IMR-90 (cell line): Measurements from ENCODE around the gene XRCC4. TPM values are rescaled to one million over a fixed set of nuclear protein-coding genes. Genes with fewer than 3 reads are reported as not detected.

Experiments used
- ATAC-seq: fragments of 200-7000 bp; cut with Tn5 transposase; 2 replicates; pipeline ENCODE4 v1.9.1; 2020; ENCODE audit warnings: low read depth, mild to moderate bottlenecking, moderate library complexity
- BruUV-seq: library from RNA; stranded (reverse); fragments of 400-500 nt; replicated peaks from 2 replicates; lab custom pipeline; 2021; lab: Mats Ljungman, UMichigan
- CTCF ChIA-PET: fragments of 300-600 bp; formaldehyde crosslinking; extraction: SDS; loops from one replicate; lab custom pipeline; 2021; ENCODE audit warnings: antibody characterized with exemption; lab: Yijun Ruan, JAX
- POLR2A ChIA-PET: fragments of 300-600 bp; sonication (Branson Sonifier 250); formaldehyde crosslinking; loops from one replicate; lab custom pipeline; 2022; ENCODE audit warnings: antibody characterized with exemption; ENCODE audit not compliant: unreplicated experiment; lab: Charles Lee
- DNase-seq: peaks from one replicate; pipeline ENCODE4 v3.0.0; 2013
- H2AFZ ChIP-seq: replicated peaks from 2 replicates; pipeline ENCODE3; 2013; ENCODE audit warnings: low read length, mild to moderate bottlenecking; ENCODE audit not compliant: poor library complexity
- H2AK5ac ChIP-seq: 2 replicates; pipeline ENCODE4 v1.6.1; 2013; ENCODE audit warnings: low read depth, low read length, inconsistent platforms
- H2AK9ac ChIP-seq: replicated peaks from 2 replicates; pipeline ENCODE3; 2013; ENCODE audit warnings: mild to moderate bottlenecking, low read depth, low read length, moderate library complexity; ENCODE audit not compliant: poor library complexity
- H2BK120ac ChIP-seq: 2 replicates; pipeline ENCODE4 v1.6.1; 2013; ENCODE audit warnings: low read depth, low read length, inconsistent platforms
- H2BK15ac ChIP-seq: 3 replicates; pipeline ENCODE4 v1.6.1; 2013; ENCODE audit warnings: low read depth, low read length, inconsistent platforms
- H2BK20ac ChIP-seq: 2 replicates; pipeline ENCODE4 v1.6.1; 2013; ENCODE audit warnings: low read depth, mild to moderate bottlenecking, inconsistent platforms, low read length, moderate library complexity
- H2BK5ac ChIP-seq: 2 replicates; pipeline ENCODE4 v1.6.1; 2013; ENCODE audit warnings: mild to moderate bottlenecking, low read depth, low read length, inconsistent platforms; ENCODE audit not compliant: poor library complexity, severe bottlenecking
- H3K14ac ChIP-seq: replicated peaks from 2 replicates; pipeline ENCODE4 v1.6.1; 2013; ENCODE audit warnings: low read depth, low read length, inconsistent platforms
- H3K18ac ChIP-seq: 2 replicates; pipeline ENCODE4 v1.6.1; 2013; ENCODE audit warnings: low read depth, low read length, control low read depth
- H3K23ac ChIP-seq: 2 replicates; pipeline ENCODE4 v1.6.1; 2013; ENCODE audit warnings: low read depth, low read length, inconsistent platforms
- H3K27ac ChIP-seq: 2 replicates; pipeline ENCODE4 v1.5.1; 2013; ENCODE audit warnings: mild to moderate bottlenecking, control low read depth, low read length; ENCODE audit not compliant: insufficient read depth
- H3K27me3 ChIP-seq: 2 replicates; pipeline ENCODE4 v1.6.1; 2013; ENCODE audit warnings: low read length; ENCODE audit not compliant: control insufficient read depth, insufficient read depth
- H3K36me3 ChIP-seq: 2 replicates; pipeline ENCODE4 v1.6.1; 2013; ENCODE audit warnings: low read length, mixed read lengths; ENCODE audit not compliant: control insufficient read depth, insufficient read depth
- H3K4ac ChIP-seq: 2 replicates; pipeline ENCODE4 v1.6.1; 2013; ENCODE audit warnings: low read depth, low read length, inconsistent platforms
- H3K4me1 ChIP-seq: 2 replicates; pipeline ENCODE4 v1.6.1; 2013; ENCODE audit warnings: low read length, mixed read lengths; ENCODE audit not compliant: control insufficient read depth, insufficient read depth
- H3K4me2 ChIP-seq: 2 replicates; pipeline ENCODE4 v1.6.1; 2013; ENCODE audit warnings: low read depth, mild to moderate bottlenecking, control low read depth, low read length, moderate library complexity
- H3K4me3 ChIP-seq: 2 replicates; pipeline ENCODE4 v1.5.1; 2013; ENCODE audit warnings: low read depth, mild to moderate bottlenecking, control low read depth, low read length, moderate library complexity; ENCODE audit not compliant: insufficient read depth
- H3K56ac ChIP-seq: 2 replicates; pipeline ENCODE4 v1.6.1; 2013; ENCODE audit warnings: low read length, inconsistent platforms; ENCODE audit not compliant: insufficient read depth; ENCODE audit errors: extremely low read depth
- H3K79me1 ChIP-seq, 2 experiments: 2 replicates each; pipeline ENCODE4 v1.6.1; 2013; ENCODE audit warnings: low read length in 2 of 2, inconsistent platforms in 1 of 2, low read depth in 1 of 2
- H3K9ac ChIP-seq: 2 replicates; pipeline ENCODE4 v1.6.1; 2013; ENCODE audit warnings: low read depth, low read length, control low read depth
- H3K9me1 ChIP-seq: 2 replicates; pipeline ENCODE4 v1.6.1; 2013; ENCODE audit warnings: low read length, inconsistent platforms; ENCODE audit not compliant: insufficient read depth
- H3K9me3 ChIP-seq: 2 replicates; pipeline ENCODE4 v1.6.1; 2013; ENCODE audit warnings: low read length; ENCODE audit not compliant: control insufficient read depth, insufficient read depth
- H4K20me1 ChIP-seq: 2 replicates; pipeline ENCODE4 v1.6.1; 2013; ENCODE audit warnings: low read length, inconsistent platforms; ENCODE audit not compliant: insufficient read depth
- H4K5ac ChIP-seq: 2 replicates; pipeline ENCODE4 v1.6.1; 2013; ENCODE audit warnings: mild to moderate bottlenecking, low read depth, low read length, control low read depth
- H4K8ac ChIP-seq, 2 experiments: 2 replicates each; pipeline ENCODE4 v1.6.1; 2013; ENCODE audit warnings: low read depth in 2 of 2, low read length in 2 of 2, control low read depth in 1 of 2, inconsistent platforms in 1 of 2
- H4K91ac ChIP-seq: 2 replicates; pipeline ENCODE4 v1.6.1; 2013; ENCODE audit warnings: low read depth, low read length, inconsistent platforms; ENCODE audit not compliant: insufficient read depth
- BHLHE40 ChIP-seq: fragments of 150-350 bp; IDR thresholded peaks from 2 replicates; pipeline ENCODE4 v1.6.1; 2016; ENCODE audit warnings: mild to moderate bottlenecking, low read depth, low read length
- CEBPB ChIP-seq: IDR thresholded peaks from 2 replicates; pipeline ENCODE4 v1.6.1; 2012; ENCODE audit warnings: low read depth, low read length, improper control_type of control experiment
- FOS ChIP-seq: fragments of 150-350 bp; IDR thresholded peaks from 2 replicates; pipeline ENCODE4 v1.6.1; 2016; ENCODE audit warnings: low read depth, low read length
- MAFK ChIP-seq: IDR thresholded peaks from 2 replicates; pipeline ENCODE4 v1.6.1; 2012; ENCODE audit warnings: low read depth, low read length, improper control_type of control experiment
- MXI1 ChIP-seq: IDR thresholded peaks from 2 replicates; pipeline ENCODE4 v1.6.1; 2012; ENCODE audit warnings: low read depth, mild to moderate bottlenecking, low read length, moderate library complexity, borderline replicate concordance
- NFE2L2 ChIP-seq: fragments of 150-350 bp; IDR thresholded peaks from 2 replicates; pipeline ENCODE4 v1.6.1; 2016; ENCODE audit warnings: low read depth, mild to moderate bottlenecking, low read length
- POLR2A ChIP-seq: IDR thresholded peaks from 2 replicates; pipeline ENCODE4 v1.6.1; 2012; ENCODE audit warnings: mild to moderate bottlenecking, low read depth, low read length
- RAD21 ChIP-seq: IDR thresholded peaks from 2 replicates; pipeline ENCODE4 v1.6.1; 2012; ENCODE audit warnings: low read length, improper control_type of control experiment
- RFX5 ChIP-seq: IDR thresholded peaks from 2 replicates; pipeline ENCODE4 v1.8.0; 2012; ENCODE audit warnings: low read depth, mild to moderate bottlenecking, low read length, moderate library complexity
- SMC3 ChIP-seq: fragments of 150-350 bp; IDR thresholded peaks from 2 replicates; pipeline ENCODE4 v1.6.1; 2016; ENCODE audit warnings: low read depth, mild to moderate bottlenecking, antibody characterized with exemption, low read length, moderate library complexity
- USF2 ChIP-seq: fragments of 150-350 bp; IDR thresholded peaks from 2 replicates; pipeline ENCODE4 v1.6.1; 2017; ENCODE audit warnings: mild to moderate bottlenecking, antibody characterized with exemption, low read length, low read depth
- WGBS, 2 experiments: methylation state at CpG; one replicate each; pipeline versions ENCODE4 v1.1.5 to v1.1.7; 2013; ENCODE audit warnings: missing lambda C conversion rate in 2 of 2; ENCODE audit not compliant: insufficient read length in 1 of 2; ENCODE audit errors: extremely low coverage in 2 of 2; 5-methylcytosine and 5-hydroxymethylcytosine counted together
- dilution Hi-C: fragments of 300-500 bp; cut with HindIII; formaldehyde crosslinking; loops from one replicate; pipeline ENCODE4 v1.14.3; 2018; ENCODE audit warnings: low sequenced_read_pairs; ENCODE audit not compliant: unreplicated experiment
- in situ Hi-C: fragments of 300-500 bp; cut with MboI; formaldehyde crosslinking; loops from 3 replicates; pipeline ENCODE4 v1.14.3; 2019; ENCODE audit warnings: low sequenced_read_pairs, inconsistent platforms, mixed read lengths
- intact Hi-C: fragments of 100-400 bp; cut with micrococcal nuclease; formaldehyde crosslinking; loops from 2 replicates; pipeline ENCODE4 v1.10.0; 2022
- polyA plus RNA-seq, 3 experiments: library from polyadenylated mRNA; depleted of rRNA; stranded (reverse); fragments of >200 nt; gene quantifications; 2 replicates each; pipeline ENCODE4 v1.2.3, GENCODE V29; 2012; ENCODE audit warnings: low replicate concordance in 1 of 3
- total RNA-seq: library from RNA; depleted of rRNA; stranded (reverse); fragments of >200 nt; gene quantifications from 2 replicates; pipeline ENCODE4 v1.2.3, GENCODE V29; 2012

Gene XRCC4
- total and polyA plus RNA-seq, 2 of the 4 experiments (the other 2 are of a cell fraction), result 3.5 to 4.7 TPM

DNA sequence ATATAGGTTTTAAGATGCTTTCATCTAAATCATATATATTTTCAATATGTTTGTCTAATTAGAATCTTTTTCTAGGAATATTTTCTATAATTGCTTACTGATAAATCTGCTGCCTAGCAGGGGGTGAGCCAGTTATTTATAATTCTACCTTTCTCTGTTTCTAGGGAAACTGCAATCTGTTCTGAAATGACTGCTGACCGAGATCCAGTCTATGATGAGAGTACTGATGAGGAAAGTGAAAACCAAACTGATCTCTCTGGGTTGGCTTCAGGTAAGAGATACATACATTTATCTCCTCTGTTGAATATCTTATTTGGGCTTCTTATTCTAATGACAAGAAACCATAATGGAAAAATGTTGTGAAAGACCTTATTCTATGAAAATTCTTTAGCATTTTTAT is 127.3 kb downstream of the XRCC4 start:
- Histone ChIP-seq H2BK5ac (no peak overlapping the region), H3K18ac (no peak overlapping the region), H3K23ac (no peak overlapping the region), H3K9me1 (no peaks in the 10 kb centered on the region), H3K14ac (no peak overlapping the region), H3K4me1 (no peaks in the 10 kb centered on the region), H4K8ac (no peak overlapping the region), H3K9ac (no peak overlapping the region), H3K36me3 (no peaks in the 10 kb centered on the region), H4K91ac (no peak overlapping the region), H4K20me1 (no peaks in the 10 kb centered on the region), H4K5ac (no peak overlapping the region), H3K4ac (no peak overlapping the region), H2BK20ac (no peak overlapping the region), H3K9me3 (no peaks in the 10 kb centered on the region), H2AK9ac (no peak overlapping the region), H3K27me3 (no peaks in the 10 kb centered on the region), H2AK5ac (no peak overlapping the region), H2BK120ac (no peak overlapping the region), H3K4me3 (no peak overlapping the region), H3K4me2 (no peak overlapping the region), H3K27ac (no peak overlapping the region), H2AFZ (no peak overlapping the region), H2BK15ac (no peak overlapping the region), H3K56ac (no peak overlapping the region), H3K79me1 (no peaks in the 10 kb centered on the region)
- intact Hi-C loops, result no loop called here
- CTCF ChIA-PET, result interaction anchor here (0.6 kb wide), 1 partner anchor 22 kb away, joined by 3 read pairs; no protein-coding TSS in a partner anchor
- DNase-seq (no peak), ATAC-seq (no peak)
- TF ChIP-seq NFE2L2 (no peak), RFX5 (no peak), POLR2A (no peak), SMC3 (no peak), CEBPB (no peak), MXI1 (no peak), FOS (no peak), BHLHE40 (no peak), RAD21 (no peak), USF2 (no peak), MAFK (no peak)
- in situ Hi-C loops, result no loop called here
- BruUV-seq, result no TSS peak
- POLR2A ChIA-PET, result no interaction called here
- no CpG with 5 or more reads among the region's 1 CpG for WGBS, 2 experiments
- dilution Hi-C loops, result no loop called here
